Erythroblast (primary cell): ENCODE results near the gene MAN2A2.

Experiments used
- GATA1 ChIP-seq: IDR thresholded peaks from 2 replicates; pipeline ENCODE4 v1.6.1; 2011; ENCODE audit warnings: low read depth, mild to moderate bottlenecking, control low read depth, low read length, moderate library complexity
- POLR2A ChIP-seq: IDR thresholded peaks from 2 replicates; pipeline ENCODE4 v1.6.1; 2011; ENCODE audit warnings: mild to moderate bottlenecking, low read length

- TF ChIP-seq POLR2A (no peak), GATA1 (no peak)
Measured at GRCh38 chr15:90946941-90947576, 44.0 kb downstream of the MAN2A2 start.
